ENCODE data around the gene GALNT2.

The GALNT2 gene

DNA sequence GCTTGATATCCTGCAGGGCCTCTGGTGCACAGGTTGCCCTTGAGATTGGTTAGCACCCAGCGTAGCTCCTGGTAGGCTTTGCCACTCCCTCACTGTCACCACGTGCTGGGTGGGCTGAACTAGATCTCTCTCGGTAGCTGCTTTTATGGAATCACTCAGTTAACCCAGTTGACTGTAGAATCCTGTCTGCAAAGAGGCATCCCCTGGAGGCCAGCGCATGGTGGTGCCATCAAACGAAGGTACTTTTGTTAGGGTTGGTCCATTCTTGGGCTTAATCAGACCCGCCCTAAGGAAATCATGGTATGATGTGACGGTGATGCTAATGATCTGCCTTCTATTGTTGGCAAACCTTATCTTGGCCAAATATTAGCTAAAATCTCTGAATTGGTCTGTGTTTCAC lies 153.4 kb downstream of the GALNT2 start:
- DNase-seq, result no peak

DNA sequence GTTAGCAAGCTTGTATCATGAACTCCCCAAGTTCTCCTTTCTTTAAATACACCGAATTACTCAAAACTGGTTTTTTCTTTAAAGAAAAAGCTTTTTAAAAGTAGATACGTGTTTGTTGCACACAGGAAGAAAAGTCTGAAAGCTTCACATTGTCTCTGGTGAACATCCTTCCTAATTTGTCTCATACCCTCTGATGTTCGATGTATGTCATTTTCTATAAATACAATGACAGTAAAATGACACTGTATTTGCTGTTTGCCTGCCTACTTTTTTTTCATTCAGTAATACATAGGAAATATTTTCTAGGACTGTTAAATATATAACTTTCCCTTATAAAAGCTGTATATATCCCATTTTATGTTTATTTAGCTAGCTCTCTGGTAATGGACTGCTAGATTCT lies 153.9 kb downstream of the GALNT2 start:
- no peak for DNase-seq

DNA sequence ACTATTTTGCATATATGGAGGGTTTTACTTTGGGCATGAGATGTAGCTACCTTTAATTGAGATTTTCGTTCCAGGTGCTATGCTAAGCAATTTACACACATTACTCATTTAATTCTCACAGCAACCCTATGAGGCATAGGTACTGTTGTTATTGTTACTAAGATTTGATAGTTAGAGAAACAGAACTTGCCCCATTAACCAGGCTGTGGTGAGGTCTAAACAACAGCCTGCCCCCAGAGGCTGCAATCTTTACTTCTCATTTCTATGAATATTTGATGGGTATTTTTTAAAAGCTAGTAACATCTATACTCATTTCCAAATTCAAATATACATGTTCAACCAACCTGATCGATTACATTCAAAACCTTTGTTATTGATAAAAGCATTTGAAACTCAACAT lies 155.6 kb downstream of the GALNT2 start:
- DNase-seq, result no peak

DNA sequence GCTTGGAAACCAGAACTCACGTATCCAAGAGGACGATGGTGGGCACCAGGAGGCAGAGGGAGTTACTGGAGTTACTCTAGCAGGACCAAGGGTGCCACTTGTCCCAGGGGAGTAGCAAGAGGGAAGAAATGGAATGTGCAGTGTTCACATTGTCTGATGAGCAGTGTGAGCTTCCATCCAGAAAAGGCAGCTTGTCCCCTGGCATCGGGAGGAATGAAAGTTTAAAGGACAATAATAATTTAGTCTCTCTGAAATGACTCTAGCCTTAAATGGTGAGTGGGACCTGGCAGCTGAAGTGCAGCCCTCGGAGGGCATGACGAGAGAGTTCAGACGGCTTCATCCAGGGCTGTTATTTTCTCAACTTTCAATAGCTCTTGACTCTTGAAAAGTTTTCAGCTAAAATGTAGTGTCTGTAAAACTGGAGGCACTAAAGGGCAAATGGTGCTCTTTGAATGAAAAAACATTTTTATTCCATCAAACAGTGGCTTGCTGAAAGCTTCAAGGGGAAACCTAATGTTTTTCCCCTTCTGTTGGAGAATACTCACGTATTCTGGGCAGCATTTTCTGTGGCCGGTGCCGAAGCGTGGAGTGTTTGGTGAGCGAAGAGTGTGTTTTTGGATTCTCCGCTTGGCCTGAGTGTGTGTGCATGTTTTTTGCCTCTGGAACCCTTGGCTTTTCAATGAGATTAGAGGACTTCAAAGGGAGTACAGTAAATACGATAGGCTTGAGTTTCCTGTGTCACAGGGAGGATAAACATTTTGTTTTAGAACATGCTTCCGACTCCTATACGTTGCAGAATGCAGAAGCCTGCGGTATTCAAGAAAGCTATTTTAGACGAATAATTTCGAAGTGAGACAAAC lies 157.3 kb downstream of the GALNT2 start:
- no peak for DNase-seq

DNA sequence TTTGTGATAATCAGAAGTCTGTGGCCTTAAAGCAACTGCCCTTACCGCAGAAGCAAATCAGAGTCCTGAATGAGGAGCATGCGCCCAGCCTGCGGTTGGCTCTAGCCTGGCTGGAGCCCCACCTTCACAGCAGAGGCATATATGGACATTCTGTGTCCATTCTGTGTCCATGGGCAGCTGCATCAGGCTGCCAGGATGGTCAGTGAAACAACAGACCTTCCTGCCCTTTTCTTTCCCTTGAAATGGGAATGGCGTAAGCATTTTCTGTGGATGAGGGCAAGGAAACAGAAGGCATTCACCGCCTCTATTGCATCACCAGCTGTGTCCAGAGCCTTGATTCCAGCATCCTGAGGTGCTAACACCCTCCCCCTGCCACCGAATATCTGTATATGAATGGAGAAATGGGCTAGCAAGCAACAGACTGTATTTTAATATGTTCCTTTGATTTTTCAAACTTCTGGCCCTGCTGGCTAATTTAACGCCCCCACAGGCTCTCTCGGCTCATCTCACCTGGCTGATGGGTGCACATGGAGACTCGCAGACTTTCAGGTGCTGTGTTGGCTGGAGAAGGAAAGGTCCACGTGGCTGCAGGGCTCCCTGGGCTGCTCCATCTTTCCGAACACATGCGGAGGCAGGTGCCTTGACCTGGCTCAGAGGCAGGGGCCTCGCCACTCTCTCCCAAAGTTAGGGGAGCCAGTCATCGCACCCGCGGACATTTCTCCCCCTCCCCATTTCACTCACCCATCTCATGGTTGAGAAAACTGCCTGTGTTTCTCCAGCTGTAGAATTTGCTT lies 159.2 kb downstream of the GALNT2 start:
- no peak for DNase-seq

DNA sequence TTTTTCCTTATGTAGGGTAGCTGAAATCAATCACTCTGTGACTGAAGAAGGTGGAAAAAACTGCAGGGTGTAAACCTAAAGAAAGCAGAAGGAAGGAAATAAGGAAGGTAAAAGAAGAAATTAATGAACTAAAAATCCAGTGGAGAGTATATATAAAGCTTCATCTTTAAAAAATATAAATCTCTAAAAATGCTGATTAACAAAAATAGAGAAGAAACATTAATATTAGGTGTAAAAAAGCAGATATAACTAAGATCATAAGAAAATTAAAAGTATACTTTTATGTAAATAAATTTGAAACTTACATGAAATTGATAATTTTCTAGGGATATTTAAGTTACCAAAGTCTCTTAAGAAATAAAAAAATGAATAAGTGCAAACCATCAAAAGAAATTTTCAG lies 159.8 kb downstream of the GALNT2 start:
- no peak for DNase-seq

DNA sequence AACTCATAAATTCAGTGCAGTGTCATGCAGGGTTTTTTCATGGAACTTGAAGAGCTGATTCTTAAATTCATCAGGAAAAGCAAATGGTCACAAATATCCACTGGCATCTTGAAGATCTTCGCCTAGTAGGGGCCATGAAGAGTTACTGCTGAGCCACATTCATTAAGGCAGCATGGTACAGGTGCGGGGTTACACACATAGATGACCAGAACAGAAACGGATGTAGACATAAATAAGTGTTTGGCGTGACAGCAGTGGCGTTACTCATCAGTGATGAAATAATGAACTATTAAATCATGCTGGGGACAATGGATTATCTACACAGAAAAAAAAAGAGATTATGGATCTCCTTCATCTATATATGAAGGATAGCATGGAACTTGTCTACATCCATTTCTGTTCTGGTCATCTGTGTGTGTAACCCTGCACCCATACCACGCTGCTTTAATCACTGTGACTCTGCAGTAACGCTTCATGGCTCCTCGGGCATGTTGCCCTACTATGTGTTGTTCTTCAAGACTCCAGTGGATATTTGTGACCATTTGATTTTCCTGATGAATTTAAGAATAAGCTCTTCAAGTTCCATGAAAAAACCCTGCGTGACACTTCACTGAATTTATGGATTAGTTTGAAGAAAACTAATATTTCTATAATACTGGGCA lies 161.3 kb downstream of the GALNT2 start:
- no peak for DNase-seq

DNA sequence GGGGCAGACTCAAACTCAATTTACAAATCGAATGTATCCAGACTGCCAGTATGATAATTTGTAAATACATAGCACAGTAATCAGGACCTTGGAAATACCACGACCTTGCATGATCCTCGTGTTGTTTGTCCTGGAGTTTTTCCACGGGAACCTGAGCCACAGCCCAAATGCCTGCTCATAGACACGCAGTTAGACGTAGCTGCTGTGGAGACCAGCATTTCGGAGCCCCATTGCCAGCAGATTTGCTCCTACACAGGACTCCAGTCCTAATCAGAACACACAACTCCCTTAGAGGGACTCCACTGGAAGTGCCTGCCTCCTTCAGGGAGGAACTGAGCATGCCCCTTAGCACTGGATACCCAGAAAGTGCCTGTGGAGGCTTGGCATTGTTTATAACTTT lies 163.2 kb downstream of the GALNT2 start:
- no peak for DNase-seq

DNA sequence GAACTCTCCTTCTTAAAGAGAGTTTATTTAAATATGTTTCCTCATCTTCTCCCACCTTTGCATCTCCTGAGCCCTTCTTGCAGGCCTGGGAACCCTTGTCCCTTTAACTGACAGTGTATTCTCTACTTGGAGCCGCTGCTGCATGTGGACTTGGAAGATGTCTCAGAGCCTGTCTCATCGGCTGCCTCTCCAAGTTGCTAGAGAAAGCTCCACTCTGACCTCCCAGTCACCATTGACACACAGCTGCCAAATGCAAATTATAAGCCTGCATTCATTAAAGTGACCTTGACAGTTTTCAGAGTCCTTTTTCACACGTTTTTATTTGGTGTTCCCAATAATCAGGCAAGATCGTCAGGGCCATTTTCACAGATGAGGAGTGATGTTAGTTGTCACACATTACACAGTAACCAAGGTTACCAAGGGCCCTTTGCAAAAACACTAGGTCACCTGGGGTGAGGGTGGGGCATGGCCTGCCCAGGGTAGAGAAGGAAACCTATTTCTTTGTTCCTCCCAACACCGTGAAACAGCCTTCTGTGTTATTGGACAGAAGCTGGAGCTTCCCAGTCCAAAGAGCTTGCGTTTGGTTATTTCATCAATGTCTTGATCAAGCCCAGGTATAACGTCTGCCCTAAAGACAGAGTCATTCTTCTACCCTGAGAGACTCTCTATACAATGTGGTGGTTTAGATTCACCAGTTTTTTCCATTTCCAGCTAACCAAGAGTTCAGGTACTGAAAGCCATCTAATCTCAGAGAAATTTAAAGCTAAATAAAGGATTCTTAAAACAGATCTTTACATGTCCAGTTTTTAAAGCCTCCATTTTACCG lies 164.1 kb downstream of the GALNT2 start:
- no peak for DNase-seq

DNA sequence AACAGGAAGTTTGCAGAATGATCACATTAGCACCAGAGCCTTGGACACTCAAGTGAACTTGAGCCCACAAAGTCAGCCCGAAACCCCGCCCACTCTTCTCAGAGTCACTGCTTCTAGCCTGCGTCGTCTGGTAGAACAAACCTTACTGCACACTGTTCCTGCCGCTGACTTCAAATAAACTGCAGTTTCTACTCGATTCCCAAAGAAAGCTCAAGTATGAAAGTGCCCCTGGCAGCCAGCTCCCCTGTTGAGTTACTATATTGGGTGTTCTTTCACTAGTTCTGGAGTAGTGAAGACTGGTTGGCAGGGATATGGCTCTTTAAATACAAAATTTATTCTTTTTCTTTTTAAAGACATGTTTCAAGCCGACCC lies 164.7 kb downstream of the GALNT2 start:
- DNase-seq, result no peak

DNA sequence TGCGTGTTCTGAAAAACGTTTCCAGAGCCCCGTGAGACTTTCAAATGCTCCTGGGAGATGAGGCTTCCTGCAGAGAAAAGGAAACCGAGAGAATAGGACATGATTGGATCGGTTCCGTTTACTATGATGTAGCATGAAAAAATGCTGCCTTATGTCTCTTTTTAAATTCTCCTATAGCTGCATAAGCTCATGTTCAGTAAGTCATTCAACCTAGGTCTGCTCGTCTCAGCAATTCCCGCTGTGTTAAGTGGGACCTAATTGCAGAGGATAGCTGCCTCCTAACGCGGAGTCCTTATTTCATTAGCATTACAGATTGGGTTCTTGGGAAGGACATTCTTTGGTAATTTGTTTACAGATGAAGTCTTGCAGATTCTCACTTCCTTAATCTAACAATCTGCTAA lies 165.3 kb downstream of the GALNT2 start:
- DNase-seq, result no peak

DNA sequence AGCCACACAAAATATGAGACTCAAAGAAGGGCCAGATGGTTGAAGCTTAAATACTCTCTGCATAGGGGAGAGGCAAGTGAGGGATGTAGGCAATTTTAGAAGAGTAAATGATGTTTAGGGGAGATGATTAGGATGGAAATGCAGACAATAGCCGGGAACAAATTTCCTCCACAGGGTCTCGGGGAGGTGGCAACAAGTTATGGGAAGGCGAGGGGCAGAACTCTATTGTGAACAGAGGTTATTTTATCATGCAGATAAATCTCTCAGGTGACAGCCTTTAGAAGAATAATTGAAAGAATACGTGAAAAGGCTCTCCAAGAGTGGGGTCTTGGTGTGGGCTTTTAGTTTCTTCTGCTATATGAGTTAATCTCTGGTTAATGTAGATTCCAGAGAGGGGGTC lies 166.7 kb downstream of the GALNT2 start:
- no peak for DNase-seq

DNA sequence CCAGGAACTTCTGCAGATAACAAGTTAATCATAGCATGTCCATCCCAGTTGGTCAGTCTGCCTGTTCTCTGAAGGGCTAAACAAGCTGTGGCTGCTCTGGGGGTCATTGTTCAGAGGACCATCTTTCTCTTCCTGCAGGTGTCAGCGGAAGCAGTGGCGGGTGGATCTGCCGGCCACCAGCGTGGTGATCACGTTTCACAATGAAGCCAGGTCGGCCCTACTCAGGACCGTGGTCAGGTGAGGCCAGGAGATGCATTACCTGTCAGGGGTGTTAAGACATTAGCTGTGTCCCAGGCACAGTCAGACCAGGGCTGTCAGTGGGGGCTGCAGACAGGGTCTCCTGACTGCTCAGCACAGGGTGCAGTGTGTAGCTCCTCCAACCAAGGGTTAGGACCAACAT lies 168.8 kb downstream of the GALNT2 start:
- no peak for DNase-seq

DNA sequence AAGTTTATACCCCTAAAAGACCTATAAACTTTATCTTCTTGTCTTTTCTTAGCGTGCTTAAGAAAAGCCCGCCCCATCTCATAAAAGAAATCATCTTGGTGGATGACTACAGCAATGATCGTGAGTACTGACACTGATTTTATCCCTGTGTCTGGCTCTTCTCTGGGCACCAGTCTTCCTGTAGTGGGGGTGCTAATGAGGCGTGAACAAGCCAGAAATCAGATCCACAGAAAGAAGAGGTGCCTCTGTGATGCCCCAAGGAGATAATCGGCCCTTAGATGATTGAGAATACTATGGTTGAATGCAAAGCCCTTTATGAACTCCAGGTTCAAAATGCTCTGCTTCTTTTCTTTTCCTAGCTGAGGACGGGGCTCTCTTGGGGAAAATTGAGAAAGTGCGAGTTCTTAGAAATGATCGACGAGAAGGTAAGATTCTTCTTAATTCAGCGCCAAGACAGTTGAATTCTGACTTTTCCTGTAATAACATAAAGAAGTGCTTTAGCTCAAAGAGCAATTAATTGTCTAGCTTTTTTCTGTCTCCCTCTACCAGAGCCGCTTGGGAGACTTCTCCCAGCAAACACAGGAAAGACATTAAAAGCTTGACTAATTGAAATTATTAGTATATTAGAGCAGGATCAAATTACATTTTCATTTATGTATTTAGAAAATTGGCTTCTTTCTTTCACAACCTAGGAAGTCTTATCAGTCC lies 169.4 kb downstream of the GALNT2 start:
- no peak for DNase-seq

DNA sequence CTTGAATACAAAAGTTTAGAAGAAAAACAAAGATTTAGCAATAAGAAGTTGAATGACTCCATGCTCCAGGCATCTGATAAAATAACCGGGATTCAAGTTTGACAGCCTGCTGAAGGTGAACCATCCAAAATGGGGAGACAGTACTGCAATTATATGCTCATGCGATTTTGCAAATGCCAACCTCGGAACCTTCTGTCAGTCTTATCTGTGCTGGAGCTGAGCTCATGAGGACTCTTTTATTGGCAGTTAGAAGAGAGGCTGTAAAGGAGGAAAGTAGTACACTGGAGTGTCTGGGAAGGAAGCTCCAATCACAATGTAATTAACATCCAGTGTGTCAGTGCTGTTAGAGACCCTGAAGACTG lies 170.0 kb downstream of the GALNT2 start:
- DNase-seq, result no peak

DNA sequence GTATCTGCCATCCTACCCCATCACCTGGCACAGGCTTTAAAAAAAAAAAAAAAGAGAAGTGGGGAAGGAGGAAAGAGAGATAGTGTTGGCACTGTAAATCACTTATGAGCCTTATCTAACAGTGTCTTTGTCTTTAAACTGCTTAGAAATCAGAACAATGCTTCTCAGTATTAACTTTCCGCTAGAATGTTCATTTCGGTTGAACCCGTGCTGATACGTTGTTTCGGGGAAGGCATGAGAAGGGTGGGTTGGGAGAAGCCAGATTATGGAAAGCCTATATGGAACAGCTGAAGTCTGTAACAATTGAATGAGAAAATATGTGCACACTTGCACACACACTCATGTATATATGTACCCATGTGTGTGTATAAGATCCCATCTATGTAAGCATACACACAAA lies 170.8 kb downstream of the GALNT2 start:
- no peak for DNase-seq

DNA sequence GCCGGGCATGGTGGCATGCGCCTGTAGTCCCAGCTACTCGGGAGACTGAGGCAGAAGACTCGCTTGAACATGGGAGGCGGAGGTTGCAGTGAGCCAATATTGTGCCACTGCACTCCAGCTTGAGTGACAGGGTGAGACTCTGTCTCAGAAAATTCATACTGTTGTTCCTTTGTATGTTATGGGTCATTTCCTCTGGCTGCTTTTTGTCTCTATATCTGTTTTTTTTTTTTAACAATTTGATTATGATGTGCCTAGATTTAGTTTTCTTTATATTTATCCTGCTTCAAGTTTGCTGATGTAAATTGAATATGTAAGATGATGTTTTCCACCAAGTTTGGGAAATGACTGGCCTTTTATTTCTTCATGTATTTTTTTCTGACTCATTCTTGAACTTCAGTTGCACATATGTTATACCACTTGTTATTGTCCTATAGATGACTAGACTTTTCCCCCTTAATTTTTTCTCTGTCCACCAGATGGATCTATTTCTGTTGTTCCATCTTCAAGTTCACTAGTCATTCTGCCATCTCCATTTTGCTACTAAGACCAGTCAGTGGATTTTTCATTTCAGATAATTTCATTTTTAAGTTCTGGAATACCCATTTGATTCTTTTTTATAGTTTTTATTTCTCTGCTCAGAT lies 173.5 kb downstream of the GALNT2 start:
- no peak for DNase-seq

DNA sequence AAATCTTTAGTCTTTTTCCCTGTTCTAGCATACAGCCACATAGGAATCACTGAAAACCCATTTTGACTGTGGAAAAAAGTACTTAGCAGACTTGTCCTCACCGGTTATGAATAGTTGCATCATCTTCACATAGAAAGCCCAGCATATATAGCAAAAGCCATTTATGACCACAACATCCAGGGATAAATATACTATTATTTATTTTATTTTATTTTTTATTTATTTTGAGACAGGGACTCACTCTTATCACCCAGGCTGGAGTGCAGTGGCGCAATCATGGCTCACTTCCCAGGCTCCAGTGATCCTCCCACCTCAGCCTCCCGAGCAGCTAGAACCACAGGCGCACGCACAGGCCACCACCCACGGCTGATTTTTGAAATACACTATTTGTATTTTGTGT lies 175.3 kb downstream of the GALNT2 start:
- DNase-seq, result no peak

DNA sequence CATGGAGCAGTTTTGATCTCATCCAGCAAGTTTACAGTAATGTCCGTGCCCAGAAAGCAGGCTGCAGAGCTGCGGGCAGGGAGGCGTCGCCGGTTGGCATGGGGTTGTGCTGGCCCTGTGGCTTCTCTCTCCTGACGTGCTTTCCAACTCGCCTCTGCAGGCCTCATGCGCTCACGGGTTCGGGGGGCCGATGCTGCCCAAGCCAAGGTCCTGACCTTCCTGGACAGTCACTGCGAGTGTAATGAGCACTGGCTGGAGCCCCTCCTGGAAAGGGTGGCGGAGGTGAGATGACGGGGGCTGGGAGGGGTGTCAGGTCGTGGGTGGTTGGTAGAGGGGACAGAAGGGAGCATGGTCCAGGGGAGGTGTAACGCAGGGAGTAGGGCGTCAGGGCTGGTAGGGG lies 176.1 kb downstream of the GALNT2 start:
- no peak for DNase-seq

DNA sequence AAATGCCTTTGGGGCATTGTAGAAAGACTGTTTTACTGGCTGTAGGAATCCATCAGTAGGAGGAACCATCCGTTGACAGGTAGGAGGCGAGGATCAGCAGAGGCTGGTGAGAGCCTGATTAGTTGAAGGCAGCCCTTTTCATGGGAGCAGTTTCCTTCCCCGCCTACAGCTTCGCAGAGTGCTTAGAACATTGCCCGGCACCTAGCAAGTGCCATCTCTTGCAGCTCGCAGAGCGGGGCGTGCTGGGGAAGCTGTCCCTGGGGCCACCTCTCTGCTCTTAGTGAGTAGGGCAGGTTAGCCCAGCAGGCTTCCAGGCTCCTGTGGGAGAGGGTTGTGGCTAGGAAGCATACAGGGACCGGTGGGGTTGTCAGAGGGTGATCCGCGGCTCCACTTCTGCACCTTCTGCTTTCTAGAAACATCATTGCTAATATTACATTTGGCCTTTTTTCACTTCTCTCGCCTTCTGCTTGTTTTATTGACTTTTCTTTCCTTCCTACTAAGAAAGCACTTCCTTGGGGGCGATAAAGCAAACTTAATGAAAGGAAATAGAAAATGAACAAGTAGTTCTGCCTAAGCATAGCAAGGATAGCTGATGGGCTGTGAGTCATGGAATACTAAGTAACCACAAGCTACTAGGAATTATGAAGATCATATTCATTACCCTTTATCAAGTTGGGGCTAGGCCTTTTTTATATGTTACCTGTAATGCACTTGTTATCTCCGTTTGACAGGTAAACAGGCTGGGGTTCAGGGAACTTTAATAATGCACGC lies 176.7 kb downstream of the GALNT2 start:
- no peak for DNase-seq

DNA sequence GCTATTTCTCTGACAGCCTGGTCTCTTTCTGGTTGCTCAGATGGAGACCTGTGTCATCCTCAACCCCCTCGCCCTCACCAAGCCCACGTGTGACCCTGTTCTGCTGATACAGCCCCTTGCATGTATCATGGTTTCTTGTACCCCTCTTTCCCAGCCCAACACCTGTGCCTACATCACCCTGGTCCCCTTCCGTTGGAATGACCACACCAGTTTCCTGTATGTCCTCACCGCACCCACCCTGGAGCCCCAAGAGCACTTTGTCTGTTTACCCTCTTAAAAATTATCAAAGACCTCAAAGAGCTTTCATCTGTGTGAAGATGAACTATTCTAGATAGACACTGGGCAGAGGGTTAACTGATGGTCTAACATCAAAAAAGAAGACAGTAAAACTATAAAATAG lies 179.5 kb downstream of the GALNT2 start:
- no peak for DNase-seq

Data from CD4-positive, alpha-beta T cell treated with Interleukin-4 for 1 hour (primary cell).